Measurements from ENCODE around the gene ACSL5.
"Not testable (repeated sequence)": the region's sequence is repeated elsewhere in the genome, so short reads cannot be mapped to it uniquely, and the experiment has no call there.

ACSL5 gene

GRCh38 chr10:112349521-112350085 lies 24.3 kb upstream of the ACSL5 start:
- DNase-seq (ENCODE audit: low spot score) (no peak), FAIRE-seq (no peak)

GRCh38 chr10:112351146-112351545 lies 22.8 kb upstream of the ACSL5 start:
- no peak for DNase-seq (ENCODE audit: low spot score)
- FAIRE-seq = no peak

GRCh38 chr10:112352044-112352443 lies 21.9 kb upstream of the ACSL5 start:
- no peak for DNase-seq (ENCODE audit: low spot score)
- no peak for FAIRE-seq

- FAIRE-seq = no peak
Measured at GRCh38 chr10:112353046-112353445, 20.9 kb upstream of the ACSL5 start.

GRCh38 chr10:112356686-112357085 lies 17.2 kb upstream of the ACSL5 start:
- no peak for FAIRE-seq
- no peak for DNase-seq (ENCODE audit: low spot score)

More at GRCh38 chr10:112353046-112353445, 20.9 kb upstream of the ACSL5 start:
- DNase-seq (ENCODE audit: low spot score) = no peak

- FAIRE-seq = no peak
- DNase-seq (ENCODE audit: low spot score) = no peak
Measured at GRCh38 chr10:112359606-112360307, 14.2 kb upstream of the ACSL5 start.

GRCh38 chr10:112360308-112361270 lies 13.3 kb upstream of the ACSL5 start:
- DNase-seq (ENCODE audit: low spot score) (peak; percentile 47), FAIRE-seq (no peak)

- no peak for FAIRE-seq
- DNase-seq (ENCODE audit: low spot score) = peak; percentile 46
Measured at GRCh38 chr10:112361951-112362751, 11.8 kb upstream of the ACSL5 start.

- FAIRE-seq (no peak), DNase-seq (ENCODE audit: low spot score) (no peak)
Measured at GRCh38 chr10:112362833-112363232, 11.1 kb upstream of the ACSL5 start.

- no peak for DNase-seq (ENCODE audit: low spot score)
- no peak for FAIRE-seq
Measured at GRCh38 chr10:112363696-112364688, 9.9 kb upstream of the ACSL5 start.

GRCh38 chr10:112365014-112365432 lies 8.9 kb upstream of the ACSL5 start:
- DNase-seq (ENCODE audit: low spot score) = no peak
- no peak for FAIRE-seq

- DNase-seq (ENCODE audit: low spot score) = no peak
- FAIRE-seq = no peak
Measured at GRCh38 chr10:112365451-112365850, 8.5 kb upstream of the ACSL5 start.

GRCh38 chr10:112366992-112367391 lies 6.9 kb upstream of the ACSL5 start:
- FAIRE-seq = no peak

GRCh38 chr10:112367516-112367915 lies 6.4 kb upstream of the ACSL5 start:
- no peak for FAIRE-seq
- DNase-seq (ENCODE audit: low spot score) = no peak

More at GRCh38 chr10:112366992-112367391, 6.9 kb upstream of the ACSL5 start:
- no peak for DNase-seq (ENCODE audit: low spot score)

GRCh38 chr10:112369495-112370423 lies 4.2 kb upstream of the ACSL5 start:
- FAIRE-seq = no peak

GRCh38 chr10:112370424-112370819 lies 3.5 kb upstream of the ACSL5 start:
- FAIRE-seq = no peak
- no peak for DNase-seq (ENCODE audit: low spot score)

More at GRCh38 chr10:112369495-112370423, 4.2 kb upstream of the ACSL5 start:
- DNase-seq (ENCODE audit: low spot score) = no peak

GRCh38 chr10:112371326-112371725 lies 2.6 kb upstream of the ACSL5 start:
- not testable (repeated sequence) for DNase-seq (ENCODE audit: low spot score); FAIRE-seq

GRCh38 chr10:112372182-112372810 lies 1.6 kb upstream of the ACSL5 start:
- DNase-seq (ENCODE audit: low spot score); FAIRE-seq: not testable (repeated sequence)

All from urothelium cell line (cell line).